Activated CD4-positive, alpha-beta T cell treated with anti-CD3 and anti-CD28 coated beads for 36 hours (primary cell): Measurements from ENCODE around the gene PPP2R2B. TPM values are rescaled to one million over a fixed set of nuclear protein-coding genes. Genes with fewer than 3 reads are reported as not detected.

ENCODE experiments used
- ATAC-seq: fragments of 200-7000 bp; cut with Tn5 transposase; one replicate; pipeline ENCODE4 v1.10.0; 2021; ENCODE audit warnings: mild to moderate bottlenecking, moderate library complexity
- CTCF ChIA-PET: fragments of 350-600 bp; sonication (Branson Sonifier 250); formaldehyde crosslinking; loops from one replicate; lab custom pipeline; 2021; ENCODE audit warnings: antibody characterized with exemption; lab: Charles Lee
- POLR2A ChIA-PET: fragments of 350-600 bp; sonication (Branson Sonifier 250); formaldehyde crosslinking; loops from one replicate; lab custom pipeline; 2021; ENCODE audit warnings: antibody characterized with exemption, inconsistent platforms; lab: Charles Lee
- DNase-seq: peaks from one replicate; pipeline ENCODE4 v3.0.0-alpha.2; 2020
- H3K27ac Mint-ChIP-seq: one replicate; pipeline ENCODE4 v1.8.0; 2021; ENCODE audit warnings: mixed read lengths
- H3K27me3 Mint-ChIP-seq: one replicate; pipeline ENCODE4 v1.8.0; 2021; ENCODE audit warnings: mixed read lengths
- H3K36me3 Mint-ChIP-seq: one replicate; pipeline ENCODE4 v1.8.0; 2021; ENCODE audit warnings: low read depth, mixed read lengths
- H3K4me1 Mint-ChIP-seq: one replicate; pipeline ENCODE4 v1.8.0; 2021; ENCODE audit warnings: mixed read lengths
- H3K4me3 Mint-ChIP-seq: one replicate; pipeline ENCODE4 v1.8.0; 2021; ENCODE audit warnings: mild to moderate bottlenecking, moderate library complexity, mixed read lengths
- H3K9me3 Mint-ChIP-seq: one replicate; pipeline ENCODE4 v1.8.0; 2021; ENCODE audit warnings: low read depth, mixed read lengths
- intact Hi-C, 2 experiments: fragments of 100-400 bp; cut with DNase I in 1 of 2; cut with micrococcal nuclease in 1 of 2; formaldehyde crosslinking; loops; one replicate each; pipeline versions ENCODE4 v1.14.2 to v1.15.1; 2022 to 2024; cut with DNase I, micrococcal nuclease
- total RNA-seq, 2 experiments: library from RNA; stranded (reverse); gene quantifications; one replicate each; pipeline ENCODE4 v1.2.3, GENCODE V29; 2021

Gene PPP2R2B
- total RNA-seq, 2 experiments from 2014 or later = 0.40 to 0.85 TPM

DNA sequence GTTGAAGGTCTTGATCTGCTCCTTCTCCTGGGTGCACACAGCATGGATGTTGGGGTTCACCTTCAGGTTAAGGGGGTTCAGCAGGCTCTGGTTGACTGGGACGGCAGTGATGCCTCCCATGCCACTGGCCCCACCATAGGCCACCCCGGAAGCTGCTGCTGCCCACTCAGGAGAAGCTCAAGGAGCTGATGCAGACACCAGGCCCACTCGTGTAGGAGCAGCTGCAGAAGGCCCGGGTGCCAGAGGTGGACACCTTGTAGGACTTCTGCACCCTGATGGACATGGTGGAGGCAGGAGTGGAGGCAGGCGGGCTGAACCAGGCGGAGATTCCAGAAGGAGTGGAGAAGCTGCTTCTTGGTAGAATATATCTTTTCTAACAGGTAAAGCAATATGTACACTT, 171.2 kb downstream of the PPP2R2B start:
- CTCF ChIA-PET = interaction anchor here (0.6 kb wide), 1 partner anchor 10 kb away, joined by 3 read pairs; no protein-coding TSS in a partner anchor

DNA sequence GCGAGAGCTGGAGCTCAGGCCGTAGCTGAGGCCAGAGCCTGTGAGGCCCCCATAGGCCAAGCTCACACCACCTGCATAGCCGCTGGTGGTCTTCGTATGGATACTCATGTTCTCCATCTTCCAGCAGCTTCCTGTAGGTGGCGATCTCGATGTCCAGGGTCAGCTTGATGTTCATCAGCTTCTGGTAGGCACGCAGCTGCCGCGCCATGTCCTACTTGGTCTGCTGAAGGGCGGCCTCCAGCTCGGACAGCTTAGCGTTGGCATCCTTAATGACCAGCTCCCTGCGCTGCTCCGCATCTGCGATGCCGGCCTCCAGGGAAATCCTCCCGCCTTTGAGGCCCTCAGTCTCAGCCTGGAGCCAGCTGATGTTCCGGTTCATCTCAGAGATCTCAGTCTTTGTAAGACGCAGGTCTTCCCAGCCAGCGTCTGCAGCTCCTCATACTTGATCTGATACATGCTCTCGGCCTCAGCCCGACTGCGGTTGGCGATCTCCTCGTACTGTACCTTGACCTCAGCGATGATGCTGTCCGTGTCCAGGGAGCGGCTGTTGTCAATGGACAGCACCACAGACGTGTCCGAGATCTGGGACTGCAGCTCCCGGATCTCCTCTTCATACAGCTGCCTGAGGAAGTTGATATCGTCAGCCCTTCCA, 172.1 kb downstream of the PPP2R2B start:
- ATAC-seq (no peak), DNase-seq (peak; percentile 15)
- Mint-ChIP-seq H3K4me3 (no peak overlapping the region), H3K9me3 (no peaks in the 10 kb centered on the region), H3K4me1 (no peaks in the 10 kb centered on the region), H3K27me3 (no peaks in the 10 kb centered on the region), H3K27ac (no peak overlapping the region), H3K36me3 (no peaks in the 10 kb centered on the region)
- ChIA-PET CTCF (no interaction called here), POLR2A (no interaction called here)
- intact Hi-C loops = no loop called here

More for the DNA sequence above, 171.2 kb downstream of the PPP2R2B start:
- POLR2A ChIA-PET = no interaction called here
- no peak for DNase-seq
- no peaks in the 10 kb centered on the region for H3K36me3 Mint-ChIP-seq
- no peak overlapping the region for H3K4me3 Mint-ChIP-seq
- no peaks in the 10 kb centered on the region for H3K9me3 Mint-ChIP-seq
- H3K27ac Mint-ChIP-seq = no peak overlapping the region
- intact Hi-C loops = no loop called here
- no peaks in the 10 kb centered on the region for H3K4me1 Mint-ChIP-seq
- no peaks in the 10 kb centered on the region for H3K27me3 Mint-ChIP-seq
- no peak for ATAC-seq

DNA sequence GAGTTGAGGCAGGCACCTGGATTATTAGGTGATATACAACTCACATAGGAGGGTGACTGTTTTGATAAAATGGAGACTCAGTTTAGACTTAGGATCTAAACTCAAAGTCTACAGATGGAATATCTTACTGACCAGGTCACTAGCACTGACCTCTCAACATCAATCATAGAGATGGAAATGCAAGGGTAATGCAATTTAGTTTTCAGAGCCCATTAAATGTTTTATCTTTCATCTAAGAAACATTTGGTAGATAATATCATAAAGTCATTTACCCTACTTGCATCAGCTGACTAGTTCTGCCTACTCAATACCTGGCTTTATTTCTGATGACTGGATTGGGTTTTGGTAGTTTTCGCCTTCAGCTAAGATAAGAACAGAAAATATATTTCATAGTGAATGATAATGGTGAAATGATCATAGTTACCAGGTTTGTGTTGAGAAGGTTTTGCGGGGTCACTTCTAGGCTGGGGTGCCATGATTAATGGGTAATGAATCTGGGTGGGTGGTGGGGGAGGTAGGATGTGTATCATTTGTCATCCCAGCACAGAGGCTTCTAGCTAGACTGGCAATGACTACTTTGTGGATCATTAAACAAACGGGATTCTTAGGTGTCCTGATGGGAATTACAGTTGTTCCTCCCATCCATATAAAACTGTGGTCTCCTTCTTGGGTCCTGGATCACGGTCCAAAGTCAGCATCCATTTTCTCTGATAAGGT, 173.4 kb downstream of the PPP2R2B start:
- CTCF ChIA-PET = no interaction called here
- Mint-ChIP-seq H3K4me3 (no peak overlapping the region), H3K27ac (no peak overlapping the region), H3K36me3 (no peaks in the 10 kb centered on the region), H3K27me3 (no peaks in the 10 kb centered on the region), H3K4me1 (no peaks in the 10 kb centered on the region), H3K9me3 (no peaks in the 10 kb centered on the region)
- no peak for DNase-seq
- POLR2A ChIA-PET = no interaction called here
- ATAC-seq = no peak
- intact Hi-C loops = no loop called here

DNA sequence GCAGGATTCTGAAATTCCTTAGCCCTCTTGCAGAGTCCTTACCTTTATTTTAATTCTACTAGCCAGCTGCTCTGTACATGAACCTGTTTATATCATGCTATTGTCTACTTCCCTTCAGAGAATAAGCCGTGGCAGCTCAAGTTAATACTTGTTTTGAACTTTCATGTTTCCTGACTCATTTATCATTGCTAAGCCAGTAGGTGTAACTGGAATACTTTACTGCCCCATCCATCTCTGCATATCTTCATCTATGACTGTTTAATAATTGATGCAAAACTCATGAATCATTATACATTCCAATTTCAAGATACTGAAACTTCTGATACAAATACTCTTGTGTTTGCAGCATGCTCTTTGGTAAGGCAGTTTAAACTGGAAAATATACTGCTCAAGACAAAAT, 174.7 kb downstream of the PPP2R2B start:
- CTCF ChIA-PET = interaction anchor here (0.7 kb wide), 1 partner anchor 531 kb away, joined by 4 read pairs; no protein-coding TSS in a partner anchor
- Mint-ChIP-seq H3K4me1 (no peaks in the 10 kb centered on the region), H3K9me3 (no peaks in the 10 kb centered on the region), H3K4me3 (no peak overlapping the region), H3K36me3 (no peaks in the 10 kb centered on the region), H3K27ac (no peak overlapping the region), H3K27me3 (no peaks in the 10 kb centered on the region)
- POLR2A ChIA-PET = no interaction called here
- no peak for DNase-seq
- intact Hi-C loops = no loop called here
- no peak for ATAC-seq

DNA sequence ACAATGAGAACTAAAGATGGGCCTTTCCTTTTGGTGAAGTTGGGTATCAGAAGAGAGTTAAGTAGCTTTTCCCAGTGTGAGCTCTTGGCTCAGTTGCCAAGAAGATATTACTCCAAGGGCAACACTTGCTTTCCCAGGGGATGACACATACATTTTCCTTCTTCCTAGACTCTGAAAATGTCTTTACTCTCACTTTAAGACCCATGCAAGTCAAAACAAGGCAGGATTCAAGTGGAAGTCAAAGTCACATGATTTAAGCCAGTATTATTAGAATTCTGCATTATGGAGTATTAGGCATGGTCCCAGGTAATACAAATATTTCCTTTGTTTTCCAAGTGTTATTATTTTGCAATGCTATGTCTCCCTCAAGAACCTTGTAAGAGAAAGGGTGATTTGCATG, 175.1 kb downstream of the PPP2R2B start:
- H3K27ac Mint-ChIP-seq = no peak overlapping the region
- ChIA-PET CTCF (no interaction called here), POLR2A (no interaction called here)
- intact Hi-C loops = no loop called here
- no peak for DNase-seq
- no peak overlapping the region for H3K4me3 Mint-ChIP-seq
- H3K27me3 Mint-ChIP-seq = no peaks in the 10 kb centered on the region
- no peaks in the 10 kb centered on the region for H3K36me3 Mint-ChIP-seq
- ATAC-seq = no peak
- no peaks in the 10 kb centered on the region for H3K4me1 Mint-ChIP-seq
- H3K9me3 Mint-ChIP-seq = no peaks in the 10 kb centered on the region

DNA sequence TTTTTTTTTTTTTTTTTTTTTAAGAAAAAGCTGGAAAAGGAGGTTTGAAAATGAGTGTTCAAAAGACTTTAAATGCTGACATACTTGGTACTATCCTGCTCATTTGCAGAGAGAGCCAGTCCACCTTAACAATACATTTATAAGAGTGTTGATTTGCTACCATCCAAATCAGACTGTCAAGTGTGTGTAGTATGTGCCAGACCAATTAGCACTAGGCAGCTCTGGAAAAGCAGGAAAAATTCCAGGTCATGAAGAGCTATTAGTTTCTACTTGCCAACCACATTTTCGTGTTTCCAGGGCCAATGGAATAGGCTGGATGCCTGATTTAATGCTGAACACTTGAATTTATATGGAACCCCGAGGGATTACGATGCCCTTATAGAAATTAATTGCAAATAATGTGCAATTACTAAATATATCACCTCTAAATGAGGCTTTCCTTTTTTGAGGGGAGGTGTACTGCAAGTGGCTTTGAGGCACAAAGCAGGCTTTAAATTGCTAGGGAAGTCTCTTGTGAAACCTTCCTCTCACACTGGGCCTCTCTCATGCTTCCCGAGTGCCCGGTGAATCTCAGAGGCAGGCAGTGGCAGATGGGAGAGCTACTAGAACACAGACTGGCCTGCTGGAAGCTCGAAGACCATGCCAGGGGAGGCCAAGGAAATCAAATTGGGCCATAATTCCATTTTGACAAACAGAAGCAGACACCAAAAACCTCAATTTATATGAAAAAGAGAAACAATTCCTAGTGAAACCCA, 178.7 kb downstream of the PPP2R2B start:
- intact Hi-C loops = no loop called here
- ATAC-seq = no peak
- Mint-ChIP-seq H3K36me3 (no peaks in the 10 kb centered on the region), H3K27ac (no peak overlapping the region), H3K27me3 (no peaks in the 10 kb centered on the region), H3K4me3 (no peak overlapping the region), H3K9me3 (no peaks in the 10 kb centered on the region), H3K4me1 (no peaks in the 10 kb centered on the region)
- DNase-seq = no peak
- POLR2A ChIA-PET = no interaction called here
- CTCF ChIA-PET = interaction anchor here (0.7 to 1.8 kb wide), 4 partner anchors 9 to 97 kb away, joined by 3 to 5 read pairs (median 4); no protein-coding TSS in a partner anchor

DNA sequence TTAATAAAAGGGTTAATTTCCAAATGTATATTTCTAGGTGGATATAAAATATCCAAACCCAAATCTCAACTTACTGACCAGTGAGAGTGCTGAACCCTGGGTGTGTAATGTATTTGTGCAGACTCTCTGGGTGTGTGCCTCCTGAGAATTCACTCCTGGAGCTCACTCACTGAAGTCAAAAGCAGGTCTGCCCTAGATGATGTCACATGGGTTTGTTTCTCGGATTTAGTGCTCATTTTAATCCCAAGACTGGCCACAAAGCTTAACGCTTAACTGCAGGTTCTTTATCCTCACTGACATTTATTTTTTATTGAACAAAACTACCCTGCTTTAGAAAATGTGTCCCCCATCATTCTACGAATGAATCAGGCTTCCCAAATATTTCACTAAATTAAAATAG, 179.4 kb downstream of the PPP2R2B start:
- Mint-ChIP-seq H3K4me1 (no peaks in the 10 kb centered on the region), H3K4me3 (no peak overlapping the region), H3K36me3 (no peaks in the 10 kb centered on the region), H3K27ac (no peak overlapping the region), H3K27me3 (no peaks in the 10 kb centered on the region), H3K9me3 (no peaks in the 10 kb centered on the region)
- intact Hi-C loops = no loop called here
- CTCF ChIA-PET = interaction anchor here (0.7 to 1.8 kb wide), 4 partner anchors 8 to 98 kb away, joined by 3 to 5 read pairs (median 4); no protein-coding TSS in a partner anchor
- ATAC-seq = no peak
- POLR2A ChIA-PET = no interaction called here
- DNase-seq = no peak

DNA sequence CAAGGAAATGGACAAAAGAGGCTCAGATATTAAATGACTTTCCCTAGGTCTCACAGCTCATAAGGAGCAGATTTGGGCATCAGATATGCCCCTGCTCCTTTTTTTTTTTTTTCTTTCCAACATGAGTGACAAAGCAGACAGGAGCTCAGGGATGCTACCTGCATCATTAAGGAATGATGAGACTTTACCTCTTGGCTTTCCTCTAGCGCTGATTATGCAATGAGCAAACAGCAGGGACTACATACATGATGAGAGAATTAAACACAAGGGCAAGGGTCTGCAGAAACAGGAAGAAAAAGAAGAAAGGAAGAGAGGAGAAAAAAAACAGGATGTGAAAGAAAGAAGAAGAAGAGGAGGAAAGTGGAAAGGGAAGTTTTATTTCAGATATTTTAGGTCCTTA, 179.9 kb downstream of the PPP2R2B start:
- Mint-ChIP-seq H3K27me3 (no peaks in the 10 kb centered on the region), H3K4me1 (no peaks in the 10 kb centered on the region), H3K36me3 (no peaks in the 10 kb centered on the region), H3K9me3 (no peaks in the 10 kb centered on the region), H3K27ac (no peak overlapping the region), H3K4me3 (no peak overlapping the region)
- DNase-seq (no peak), ATAC-seq (no peak)
- ChIA-PET POLR2A (no interaction called here), CTCF (interaction anchor here (1.6 to 1.8 kb wide), 3 partner anchors 7 to 11 kb away, joined by 4 to 5 read pairs (median 4); no protein-coding TSS in a partner anchor)
- intact Hi-C loops = no loop called here

DNA sequence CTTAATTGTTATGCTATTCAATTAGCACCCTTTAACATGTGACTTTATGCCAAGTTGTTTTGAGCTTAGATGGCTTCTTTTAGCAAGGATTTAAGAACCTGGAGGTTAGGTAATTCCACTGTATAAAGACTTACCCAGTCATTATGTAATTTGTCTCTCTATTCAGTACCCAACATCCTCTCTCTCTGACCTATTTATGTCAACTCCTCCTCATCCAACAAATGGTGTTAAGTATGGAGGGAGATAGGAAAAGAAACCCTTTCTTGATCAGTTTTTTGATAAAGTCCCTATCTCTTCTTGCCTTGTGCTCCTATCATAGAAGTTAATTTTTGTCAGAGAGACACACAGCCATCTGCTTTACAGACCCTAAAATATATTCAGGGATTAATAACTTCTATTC, 181.3 kb downstream of the PPP2R2B start:
- Mint-ChIP-seq H3K27ac (no peak overlapping the region), H3K4me1 (no peaks in the 10 kb centered on the region), H3K9me3 (no peaks in the 10 kb centered on the region), H3K4me3 (no peak overlapping the region), H3K36me3 (no peaks in the 10 kb centered on the region), H3K27me3 (no peaks in the 10 kb centered on the region)
- ChIA-PET POLR2A (no interaction called here), CTCF (interaction anchor here (0.6 kb wide), 1 partner anchor 11 kb away, joined by 3 read pairs; no protein-coding TSS in a partner anchor)
- DNase-seq = no peak
- intact Hi-C loops = no loop called here
- no peak for ATAC-seq

DNA sequence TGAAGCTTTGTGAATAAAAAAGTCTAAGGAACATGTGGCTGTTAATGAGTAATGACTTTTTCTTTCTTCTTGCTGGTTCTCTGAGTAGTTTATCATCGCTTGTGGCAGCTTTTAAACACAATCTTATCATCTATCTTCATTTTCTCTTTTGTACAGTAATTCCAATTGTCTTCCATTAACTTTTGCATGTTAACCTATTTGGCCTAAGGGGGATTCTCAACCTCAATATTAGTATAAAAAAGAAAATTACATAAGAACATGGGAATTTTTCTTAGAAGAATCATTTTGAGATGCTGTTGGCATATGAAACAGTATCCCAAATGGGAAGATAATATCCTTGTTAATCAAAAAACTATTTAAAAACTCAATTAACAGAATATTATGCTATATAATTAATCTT, 182.9 kb downstream of the PPP2R2B start:
- intact Hi-C loops = no loop called here
- CTCF ChIA-PET = no interaction called here
- H3K36me3 Mint-ChIP-seq = no peaks in the 10 kb centered on the region
- H3K4me3 Mint-ChIP-seq = no peak overlapping the region
- DNase-seq (no peak), ATAC-seq (no peak)
- H3K27me3 Mint-ChIP-seq = no peaks in the 10 kb centered on the region
- H3K27ac Mint-ChIP-seq = no peak overlapping the region
- no peaks in the 10 kb centered on the region for H3K9me3 Mint-ChIP-seq
- POLR2A ChIA-PET = no interaction called here
- H3K4me1 Mint-ChIP-seq = no peaks in the 10 kb centered on the region

DNA sequence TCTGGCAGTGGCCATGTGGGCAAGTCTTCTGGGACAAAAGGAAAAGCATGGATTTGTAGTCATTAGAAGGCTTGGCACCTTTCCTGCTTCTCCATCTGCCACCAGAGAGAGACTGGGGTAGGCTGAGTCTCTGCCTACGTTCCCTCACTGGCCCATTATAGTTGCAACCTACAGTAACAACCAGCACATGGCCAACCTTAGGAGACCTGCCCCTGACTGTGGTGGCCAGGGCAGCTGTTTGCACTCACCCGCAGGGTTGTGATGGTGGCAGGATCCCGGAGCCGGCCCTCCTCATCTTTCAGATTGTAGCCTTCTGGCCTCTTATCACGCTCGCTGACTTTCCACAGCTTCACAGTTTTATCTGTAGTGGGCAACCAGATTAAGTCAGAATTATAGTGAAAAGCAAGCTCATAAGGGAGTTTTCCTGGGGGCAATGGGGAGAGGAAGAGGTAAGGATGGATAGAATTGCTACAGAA, 187.6 kb downstream of the PPP2R2B start:
- intact Hi-C loops = no loop called here
- ATAC-seq = no peak
- CTCF ChIA-PET = interaction anchor here (0.6 to 1.2 kb wide), 2 partner anchors 9 to 503 kb away, joined by 3 to 5 read pairs; no protein-coding TSS in a partner anchor
- Mint-ChIP-seq H3K4me1 (no peaks in the 10 kb centered on the region), H3K27ac (no peak overlapping the region), H3K36me3 (no peaks in the 10 kb centered on the region), H3K27me3 (no peaks in the 10 kb centered on the region), H3K9me3 (no peaks in the 10 kb centered on the region), H3K4me3 (no peak overlapping the region)
- POLR2A ChIA-PET = no interaction called here
- no peak for DNase-seq
